K562 (cell line): Measurements from ENCODE around the gene P2RY6. TPM values are rescaled to one million over a fixed set of nuclear protein-coding genes. Genes with fewer than 3 reads are reported as not detected.
A peak's percentile ranks its signal among the peaks of the same experiment; 100 is the strongest.

ENCODE experiments used
- ATAC-seq: fragments of 200-7000 bp; cut with Tn5 transposase; 3 replicates; pipeline ENCODE4 v1.9.1; 2020; ENCODE audit warnings: moderate library complexity
- BruUV-seq: library from RNA; stranded (reverse); fragments of 400-500 nt; replicated peaks from 2 replicates; lab custom pipeline; 2021; lab: Mats Ljungman, UMichigan
- CTCF ChIA-PET: fragments of 300-600 bp; formaldehyde crosslinking; extraction: SDS; loops from one replicate; lab custom pipeline; 2021; ENCODE audit warnings: low intra/inter-chr PET ratio; lab: Yijun Ruan, JAX
- POLR2A ChIA-PET: fragments of 300-600, 350-650 bp; sonication (Branson Sonifier 250); formaldehyde crosslinking; extraction: SDS; loops from one replicate; lab custom pipeline; 2021; ENCODE audit warnings: antibody characterized with exemption, inconsistent platforms; lab: Yijun Ruan, JAX
- DNase-seq, 4 experiments: peaks; one replicate each; pipeline versions ENCODE4 v3.0.0 to v3.0.0-alpha.2; 2011 to 2018; ENCODE audit warnings: low spot score in 3 of 4, mixed read lengths in 3 of 4; ENCODE audit errors: extremely low read depth in 1 of 4
- FAIRE-seq: peaks from 2 replicates; lab custom pipeline; 2011; peaks lifted over from hg19 to GRCh38; lab: Jason Lieb, UNC
- H2AFZ ChIP-seq: 2 replicates; pipeline ENCODE4 v1.6.0; 2011; ENCODE audit warnings: low read depth, low read length, control low read depth, inconsistent platforms
- H3K27ac ChIP-seq: fragments of 200-600 bp; 3 replicates; pipeline ENCODE4 v1.8.0; 2011; ENCODE audit warnings: low read depth, mild to moderate bottlenecking, control low read depth, inconsistent platforms, low read length, moderate library complexity, mixed read lengths; ENCODE audit errors: extremely low read depth
- H3K27me3 ChIP-seq, 2 experiments: fragments of 300-600 bp in 1 of 2; 2 replicates in 1 of 2; 3 replicates in 1 of 2; pipeline versions ENCODE4 v1.6.0 to v1.8.0; 2011; ENCODE audit warnings: inconsistent platforms in 2 of 2, low read length in 2 of 2, mild to moderate bottlenecking in 1 of 2, mixed read lengths in 1 of 2, moderate library complexity in 1 of 2; ENCODE audit not compliant: control insufficient read depth in 2 of 2, insufficient read depth in 2 of 2
- H3K36me3 ChIP-seq: fragments of 300-600 bp; 3 replicates; pipeline ENCODE4 v1.8.0; 2011; ENCODE audit warnings: mild to moderate bottlenecking, low read length, inconsistent platforms; ENCODE audit not compliant: control insufficient read depth, insufficient read depth
- H3K4me1 ChIP-seq, 2 experiments: fragments of 200-600 bp in 1 of 2; replicated peaks in 1 of 2; 2 replicates in 1 of 2; 3 replicates in 1 of 2; pipeline versions ENCODE4 v1.5.1 to v1.8.0; 2011; ENCODE audit warnings: inconsistent platforms in 2 of 2, low read length in 2 of 2, mild to moderate bottlenecking in 1 of 2, mixed read lengths in 1 of 2, moderate library complexity in 1 of 2; ENCODE audit not compliant: control insufficient read depth in 2 of 2, insufficient read depth in 2 of 2
- H3K4me2 ChIP-seq: 2 replicates; pipeline ENCODE4 v1.6.1; 2011; ENCODE audit warnings: low read length, control low read depth, inconsistent platforms, mixed read lengths; ENCODE audit not compliant: insufficient read depth
- H3K4me3 ChIP-seq: fragments of 200-600 bp; sonication (generic), shearing (Covaris generic); 2 replicates; pipeline ENCODE4 v1.5.1; 2016; ENCODE audit warnings: control low read depth, inconsistent platforms
- H3K79me2 ChIP-seq: fragments of 200-600 bp; 3 replicates; pipeline ENCODE4 v1.8.0; 2011; ENCODE audit warnings: low read length, inconsistent platforms; ENCODE audit not compliant: control insufficient read depth, insufficient read depth
- H3K9ac ChIP-seq, 2 experiments: 2 replicates each; pipeline versions ENCODE4 v1.6.0 to v1.6.1; 2011; ENCODE audit warnings: low read depth in 2 of 2, low read length in 2 of 2, control low read depth in 1 of 2, inconsistent platforms in 1 of 2, mild to moderate bottlenecking in 1 of 2, mixed read lengths in 1 of 2; ENCODE audit not compliant: insufficient read depth in 1 of 2
- H3K9me1 ChIP-seq: one replicate; pipeline ENCODE4 v1.6.0; 2011; ENCODE audit warnings: inconsistent platforms, mild to moderate bottlenecking, low read length, moderate library complexity; ENCODE audit not compliant: control insufficient read depth, insufficient read depth
- H3K9me3 ChIP-seq: replicated peaks from 2 replicates; pipeline ENCODE4 v1.5.1; 2011; ENCODE audit warnings: low read depth, low read length, inconsistent platforms; ENCODE audit not compliant: control insufficient read depth, insufficient read depth
- H4K20me1 ChIP-seq: replicated peaks from 2 replicates; pipeline ENCODE4 v1.6.1; 2011; ENCODE audit warnings: low read length, inconsistent platforms, mixed read lengths; ENCODE audit not compliant: control insufficient read depth, insufficient read depth
- EWSR1 ChIP-seq: fragments of 450-650 bp; IDR thresholded peaks from 2 replicates; pipeline ENCODE4 v1.6.1; 2018; ENCODE audit warnings: borderline replicate concordance, mild to moderate bottlenecking, low read depth, moderate library complexity; ENCODE audit not compliant: partially characterized antibody
- FIP1L1 ChIP-seq: fragments of 200-400 bp; formaldehyde crosslinking; IDR thresholded peaks from 2 replicates; pipeline ENCODE4 v1.6.1; 2018; ENCODE audit warnings: mild to moderate bottlenecking, low read depth, low read length; ENCODE audit not compliant: poor library complexity, severe bottlenecking
- HDAC3 ChIP-seq: fragments of 450-650 bp; IDR thresholded peaks from 2 replicates; pipeline ENCODE4 v1.6.1; 2018; ENCODE audit warnings: borderline replicate concordance, mild to moderate bottlenecking, moderate library complexity; ENCODE audit not compliant: partially characterized antibody
- ID3 ChIP-seq, 2 experiments: fragments of 250-450 bp in 1 of 2; fragments of 450-650 bp in 1 of 2; sonication (Bioruptor Pico) in 1 of 2; IDR thresholded peaks; 2 replicates each; pipeline versions ENCODE4 v1.6.1 to v1.8.0; 2016 to 2021; ENCODE audit warnings: mild to moderate bottlenecking in 2 of 2, moderate library complexity in 2 of 2, missing compliant biosample characterization in 1 of 2, missing genetic modification characterization in 1 of 2
- MECOM ChIP-seq: fragments of 250-450 bp; sonication (Bioruptor Pico); IDR thresholded peaks from 2 replicates; pipeline ENCODE4 v1.8.0; 2022; ENCODE audit warnings: inconsistent platforms
- SLC30A9 ChIP-seq: fragments of 250-450 bp; sonication (Bioruptor Pico); IDR thresholded peaks from 2 replicates; pipeline ENCODE4 v1.8.0; 2022; ENCODE audit warnings: mild to moderate bottlenecking, moderate library complexity
- ZNF239 ChIP-seq: fragments of 250-450 bp; sonication (Bioruptor Pico); IDR thresholded peaks from 2 replicates; pipeline ENCODE4 v1.4.0; 2020; ENCODE audit warnings: mild to moderate bottlenecking
- WGBS: fragments of 100-300 bp; shearing (Covaris generic); methylation state at CpG from one replicate; pipeline ENCODE4 v1.1.6; 2016; ENCODE audit warnings: low coverage, mixed read lengths; ENCODE audit not compliant: insufficient coverage; ENCODE audit errors: missing lambda C conversion rate; 5-methylcytosine and 5-hydroxymethylcytosine counted together
- in situ Hi-C: fragments of 300-500 bp; cut with MboI; formaldehyde crosslinking; loops from 4 replicates; pipeline ENCODE4 v1.15.0; 2018; ENCODE audit warnings: inconsistent platforms, mixed read lengths
- intact Hi-C: fragments of 100-400 bp; cut with micrococcal nuclease; formaldehyde crosslinking; loops from 2 replicates; pipeline ENCODE4 v1.14.2; 2022
- polyA plus RNA-seq, 8 experiments: library from polyadenylated mRNA; depleted of rRNA in 4 of 8; stranded (reverse) in 5 of 8; unstranded in 3 of 8; fragments of >200 nt; fragmentation: Nextera tagmentation in 2 of 8; fragmentation: Illumina TruSeq in 1 of 8; extraction: Ambion mirVana in 2 of 8; extraction: Trizol in 1 of 8; gene quantifications; 2 replicates each; pipeline versions ENCODE4 v1.2.1 to v1.2.3, GENCODE V29; 2011 to 2014; ENCODE audit warnings: inconsistent platforms in 1 of 8, missing spikeins in 1 of 8
- total RNA-seq, 7 experiments: library from RNA; depleted of rRNA in 6 of 7; stranded (reverse); fragments of >200 nt in 6 of 7; fragmentation: Illumina TruSeq in 2 of 7; extraction: Trizol in 2 of 7; gene quantifications; 2 replicates each; pipeline versions ENCODE4 v1.2.1 to v1.2.3, GENCODE V29; 2011 to 2021; ENCODE audit warnings: low replicate concordance in 1 of 7

Gene P2RY6
- total and polyA plus RNA-seq, 9 of the 15 experiments (the other 6 are each of a cell fraction or from before 2014, with no cell fraction given) = not detected

GRCh38 chr11:73333173-73333572 is 61.0 kb downstream of the P2RY6 start:
- Histone ChIP-seq H3K79me2 (no peaks in the 10 kb centered on the region), H3K9me1 (no peaks in the 10 kb centered on the region)
- ATAC-seq (no peak), DNase-seq (no peak)
- no peak for TF ChIP-seq ID3 (CRISPR knock-in tag; IDR thresholded peaks at IDR 0.05)
- no peak for TF ChIP-seq ID3 (tag; IDR thresholded peaks at IDR 0.05)
- no peak for TF ChIP-seq SLC30A9 (CRISPR knock-in tag)
- TF ChIP-seq EWSR1 = no peak
- TF ChIP-seq MECOM (CRISPR knock-in tag) = no peak
- no peak for TF ChIP-seq HDAC3
- no peak for TF ChIP-seq ZNF239 (CRISPR knock-in tag)
- TF ChIP-seq FIP1L1 = no peak
- TF ChIP-seq, all 486 proteins: peak for 0
- FAIRE-seq = no peak
- peaks cover 0 to 10% of the 10 kb centered on the region in 2 experiments; a peak in 2 of 5 replicates for H3K27me3 ChIP-seq
- CTCF ChIA-PET = interaction anchor here (4.5 kb wide), 1 partner anchor 26 kb away, joined by 76 read pairs; the partner anchor contains the start of gene ARHGEF17
- intact Hi-C loops = loop anchor here (5.0 kb wide), 1 partner anchor 501 kb away; no protein-coding TSS in a partner anchor
- H3K9me3 ChIP-seq = no peaks in the 10 kb centered on the region
- POLR2A ChIA-PET = no interaction called here
- H3K4me3 ChIP-seq = no peak overlapping the region
- 74% methylated on average over 11 of the region's 11 CpGs for WGBS
- H2AFZ ChIP-seq = no peak overlapping the region
- in situ Hi-C loops = no loop called here
- no peak overlapping the region for H3K4me2 ChIP-seq
- peak overlapping the region in 1 of 2 experiments; percentile 40; a peak in 1 of 4 replicates for H3K9ac ChIP-seq
- H3K4me1 ChIP-seq = peaks cover 13 to 16% of the 10 kb centered on the region in 2 experiments; a peak in 4 of 5 replicates
- H3K27ac ChIP-seq = no peak overlapping the region
- peaks cover 6% of the 10 kb centered on the region; the same call in 1 of the 2 replicates for H4K20me1 ChIP-seq
- BruUV-seq = no TSS peak
- no peaks in the 10 kb centered on the region for H3K36me3 ChIP-seq
